DOHH2 (cell line): ENCODE results near the gene CD209.

Experiments used
- CTCF ChIP-seq: fragments of 200-600 bp; sonication (generic); IDR thresholded peaks from one replicate; pipeline ENCODE4 v1.5.1; 2014; ENCODE audit warnings: antibody characterized with exemption, mild to moderate bottlenecking, low read depth, low read length; ENCODE audit not compliant: poor library complexity, severe bottlenecking
- EZH2phosphoT487 ChIP-seq: fragments of 200-600 bp; sonication (generic); IDR thresholded peaks from 2 replicates; pipeline ENCODE4 v1.6.1; 2017; ENCODE audit warnings: borderline replicate concordance, mild to moderate bottlenecking, antibody characterized with exemption, low read length, moderate library complexity, mixed read lengths

GRCh38 chr19:7703332-7703731 is 44.0 kb downstream of the CD209 start:
- no peak for TF ChIP-seq CTCF
- TF ChIP-seq EZH2phosphoT487: no peak
